Measurements from ENCODE around the gene C11orf91.

The C11orf91 gene

DNA sequence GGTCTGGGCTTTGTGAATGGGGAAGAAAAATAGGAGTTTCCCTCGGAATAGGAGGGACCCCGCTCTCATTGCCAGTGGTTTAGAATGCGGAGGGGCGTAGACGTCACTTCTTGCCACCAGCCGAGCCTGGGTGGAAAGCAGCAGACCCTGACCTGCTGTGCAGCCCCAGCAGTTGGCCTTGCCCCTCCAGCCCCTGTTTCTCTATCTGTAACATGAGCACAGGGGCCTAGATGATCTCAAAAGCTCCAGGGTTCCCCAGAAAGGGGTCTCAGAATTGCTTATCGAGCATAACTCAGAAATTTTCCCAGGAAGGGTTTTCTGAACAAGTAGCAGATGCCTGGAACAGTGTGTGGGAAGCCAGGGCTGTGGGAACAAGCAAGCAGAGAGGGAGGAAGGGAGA lies 43.9 kb downstream of the C11orf91 start:
- Histone ChIP-seq H3K9ac (ENCODE audit: low read length) (no peak overlapping the region), H3F3A (ENCODE audit: insufficient read depth) (no peaks in the 10 kb centered on the region), H3K9me3 (ENCODE audit: insufficient read depth, low read length) (no peaks in the 10 kb centered on the region), H3K36me3 (ENCODE audit: low read length) (no peaks in the 10 kb centered on the region), H3K27me3 (ENCODE audit: low read length) (no peaks in the 10 kb centered on the region), H3K4me3 (ENCODE audit: insufficient read depth, low read length, poor library complexity, severe bottlenecking) (no peak overlapping the region), H3K9me2 (replicated peaks; ENCODE audit: insufficient read depth, low read length) (no peaks in the 10 kb centered on the region), H3K79me2 (ENCODE audit: insufficient read depth, low read length) (no peaks in the 10 kb centered on the region), H2AFZ (ENCODE audit: low read depth, low read length, severe bottlenecking) (no peak overlapping the region), H4K20me1 (ENCODE audit: low read depth, low read length) (no peaks in the 10 kb centered on the region), H3K27ac (ENCODE audit: low read depth, low read length) (no peak overlapping the region), H3K4me2 (ENCODE audit: low read depth, low read length, poor library complexity, severe bottlenecking) (no peak overlapping the region)
- TF ChIP-seq CTCF (IDR thresholded peaks at IDR 0.05; ENCODE audit: insufficient read depth, low read length, poor library complexity, severe bottlenecking) = no peak
- no peak for TF ChIP-seq EZH2phosphoT487 (conservative IDR thresholded peaks at IDR 0.05; ENCODE audit: low read length)

GRCh38 chr11:33655842-33656600 lies 44.6 kb downstream of the C11orf91 start:
- Histone ChIP-seq H2AFZ (ENCODE audit: low read depth, low read length, severe bottlenecking) (no peak overlapping the region), H3K27me3 (ENCODE audit: low read length) (no peaks in the 10 kb centered on the region), H3K27ac (ENCODE audit: low read depth, low read length) (no peak overlapping the region), H3F3A (ENCODE audit: insufficient read depth) (no peaks in the 10 kb centered on the region), H3K4me2 (ENCODE audit: low read depth, low read length, poor library complexity, severe bottlenecking) (no peak overlapping the region), H3K4me3 (ENCODE audit: insufficient read depth, low read length, poor library complexity, severe bottlenecking) (no peak overlapping the region), H3K9ac (ENCODE audit: low read length) (no peak overlapping the region), H4K20me1 (ENCODE audit: low read depth, low read length) (no peaks in the 10 kb centered on the region), H3K79me2 (ENCODE audit: insufficient read depth, low read length) (no peaks in the 10 kb centered on the region), H3K36me3 (ENCODE audit: low read length) (no peaks in the 10 kb centered on the region), H3K9me2 (replicated peaks; ENCODE audit: insufficient read depth, low read length) (no peaks in the 10 kb centered on the region), H3K9me3 (ENCODE audit: insufficient read depth, low read length) (no peaks in the 10 kb centered on the region)
- TF ChIP-seq EZH2phosphoT487 (conservative IDR thresholded peaks at IDR 0.05; ENCODE audit: low read length) (no peak), CTCF (IDR thresholded peaks at IDR 0.05; ENCODE audit: insufficient read depth, low read length, poor library complexity, severe bottlenecking) (no peak)

DNA sequence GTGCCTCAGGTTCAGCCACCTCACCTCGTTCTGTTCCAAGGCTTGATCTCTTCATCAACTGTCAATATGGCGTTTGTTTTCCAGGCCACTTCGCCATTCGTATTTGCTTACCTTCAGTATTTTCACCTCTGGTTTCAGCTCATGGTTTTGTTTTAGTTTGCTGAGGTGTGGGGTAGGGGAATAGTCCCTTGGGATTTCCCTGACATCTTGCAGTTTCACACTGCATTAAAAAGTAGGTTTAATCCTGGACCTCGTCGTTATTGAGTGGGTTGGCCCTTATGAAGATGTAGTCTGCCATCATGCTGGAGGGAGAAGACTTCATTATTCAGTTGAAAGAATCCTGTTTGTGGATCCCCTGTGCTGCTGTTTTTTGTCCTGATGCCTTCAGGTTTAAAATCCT lies 46.0 kb downstream of the C11orf91 start:
- no peak overlapping the region for H3K4me3 ChIP-seq (ENCODE audit: insufficient read depth, low read length, poor library complexity, severe bottlenecking)
- no peak overlapping the region for H3K27ac ChIP-seq (ENCODE audit: low read depth, low read length)
- H3K9me2 ChIP-seq (replicated peaks; ENCODE audit: insufficient read depth, low read length) = no peaks in the 10 kb centered on the region
- no peaks in the 10 kb centered on the region for H3K79me2 ChIP-seq (ENCODE audit: insufficient read depth, low read length)
- no peak overlapping the region for H2AFZ ChIP-seq (ENCODE audit: low read depth, low read length, severe bottlenecking)
- TF ChIP-seq EZH2phosphoT487 (conservative IDR thresholded peaks at IDR 0.05; ENCODE audit: low read length) (no peak), CTCF (IDR thresholded peaks at IDR 0.05; ENCODE audit: insufficient read depth, low read length, poor library complexity, severe bottlenecking) (no peak)
- H4K20me1 ChIP-seq (ENCODE audit: low read depth, low read length) = no peaks in the 10 kb centered on the region
- no peaks in the 10 kb centered on the region for H3K27me3 ChIP-seq (ENCODE audit: low read length)
- no peaks in the 10 kb centered on the region for H3F3A ChIP-seq (ENCODE audit: insufficient read depth)
- no peak overlapping the region for H3K4me2 ChIP-seq (ENCODE audit: low read depth, low read length, poor library complexity, severe bottlenecking)
- H3K9me3 ChIP-seq (ENCODE audit: insufficient read depth, low read length) = no peaks in the 10 kb centered on the region
- no peaks in the 10 kb centered on the region for H3K36me3 ChIP-seq (ENCODE audit: low read length)
- no peak overlapping the region for H3K9ac ChIP-seq (ENCODE audit: low read length)

Measured in SU-DHL-6 (cell line).